ENCODE data around the gene LRMDA.

Gene LRMDA

DNA sequence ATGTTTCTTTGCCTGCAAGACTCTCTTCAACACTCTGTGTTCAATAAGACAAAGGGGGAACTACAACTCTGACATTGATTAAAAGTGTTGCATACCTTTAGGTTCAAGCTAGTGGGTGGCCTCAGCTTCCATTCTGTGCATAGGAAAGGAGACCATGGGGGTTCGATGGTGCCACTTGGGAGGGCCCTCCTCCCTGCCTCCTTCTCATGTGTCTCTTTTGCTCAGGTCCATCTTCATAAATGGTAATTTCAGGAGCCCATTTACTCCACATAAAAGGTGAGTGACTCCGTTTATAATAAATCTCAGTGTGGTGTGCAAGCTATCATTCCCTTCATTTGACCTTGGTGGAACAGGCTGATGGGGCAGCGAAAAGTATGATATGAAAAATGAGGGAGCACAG is 285.1 kb downstream of the LRMDA start:
- no peak for DNase-seq (ENCODE audit: low spot score)

DNA sequence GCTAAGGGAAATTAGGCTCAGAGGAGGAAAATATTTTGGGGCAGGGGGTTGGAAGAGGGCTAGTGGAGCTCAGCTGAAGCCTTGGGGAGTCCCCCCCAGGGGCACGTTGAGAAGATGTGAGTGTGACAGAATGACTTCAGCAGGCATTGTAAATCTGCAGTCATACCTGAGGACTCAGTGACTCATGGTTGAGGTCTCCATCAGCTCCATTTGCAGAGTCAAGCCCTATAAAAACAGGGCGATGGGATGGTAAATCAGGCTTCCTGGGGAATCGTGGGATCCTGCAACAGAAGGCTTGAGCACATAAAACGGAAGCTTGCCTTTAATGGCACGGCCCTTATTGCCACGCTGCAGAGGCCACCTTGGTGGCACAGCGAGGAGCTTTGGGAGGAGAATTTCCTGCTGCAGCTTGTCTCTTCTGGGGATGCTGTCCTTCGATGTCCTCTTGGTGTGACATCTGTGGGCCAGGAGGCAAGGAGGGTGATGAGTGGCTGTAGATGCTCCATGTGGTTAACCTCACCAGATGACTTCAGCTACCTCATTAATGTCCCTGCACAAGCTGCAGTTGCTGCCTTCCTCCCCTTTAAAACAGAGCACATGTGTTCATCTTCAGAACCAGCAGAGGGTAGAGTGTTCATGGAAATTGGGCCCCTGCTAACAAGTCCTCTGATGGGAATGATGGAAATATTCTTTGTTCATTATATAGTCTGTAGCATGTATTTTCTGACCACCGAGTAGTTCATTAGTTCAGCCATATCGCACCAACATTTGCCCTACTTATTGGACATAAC is 285.9 kb downstream of the LRMDA start:
- no peak for DNase-seq (ENCODE audit: low spot score)

DNA sequence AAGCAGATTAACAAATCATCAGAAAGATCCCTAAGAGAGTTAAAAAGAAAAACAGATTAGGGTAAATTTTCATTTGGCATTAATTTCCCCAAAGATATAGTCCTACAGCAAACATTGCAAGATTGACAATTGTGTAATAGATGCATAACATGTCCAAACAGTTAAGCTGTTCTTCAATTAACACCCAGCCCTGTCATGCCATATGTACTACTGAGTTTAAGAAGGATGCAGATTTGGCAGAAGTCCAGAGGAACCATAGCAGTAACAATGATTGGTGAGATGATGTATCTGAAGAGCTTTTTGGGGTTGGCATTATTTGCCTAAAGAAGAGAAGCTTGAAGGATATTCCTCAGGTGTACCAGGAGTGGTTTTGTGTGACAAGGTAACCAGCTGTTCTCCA is 287.6 kb downstream of the LRMDA start:
- no peak for DNase-seq (ENCODE audit: low spot score)

DNA sequence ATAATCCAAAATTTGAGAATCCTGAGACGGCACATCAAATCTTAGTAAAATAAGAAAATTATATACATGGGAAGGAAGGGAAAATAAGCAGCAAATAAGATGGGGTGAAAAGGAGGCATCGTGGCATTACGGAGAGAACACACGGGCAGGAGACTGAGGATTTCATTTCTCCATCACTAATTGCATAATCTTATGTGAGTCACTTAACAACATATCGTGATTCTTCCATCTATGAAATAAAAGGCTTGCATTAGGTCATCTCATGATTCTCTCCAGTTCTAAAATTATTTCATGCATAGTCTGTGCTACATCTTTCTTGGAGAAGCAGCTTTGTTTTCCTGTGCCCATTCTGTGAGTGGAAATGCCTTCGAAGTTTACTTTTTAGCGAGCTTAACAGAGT is 288.7 kb downstream of the LRMDA start:
- no peak for DNase-seq (ENCODE audit: low spot score)

DNA sequence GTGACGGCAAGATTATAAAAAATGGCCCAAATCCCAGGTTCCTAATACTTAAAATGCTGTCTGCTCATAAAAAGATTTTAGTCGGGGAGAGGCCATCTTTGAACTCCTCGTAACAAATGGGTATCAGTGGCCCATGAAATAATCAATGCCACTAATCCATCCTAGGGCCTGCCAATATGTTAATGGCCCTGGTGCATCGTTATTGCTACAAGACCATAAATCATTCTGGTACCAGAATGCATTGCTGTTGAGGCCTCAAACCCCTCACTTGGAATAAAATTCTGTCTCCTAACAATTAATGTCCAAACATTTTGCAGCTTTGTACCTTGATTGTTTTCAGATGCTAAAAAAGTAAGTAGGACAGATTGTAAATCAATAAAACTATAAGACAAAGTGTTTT is 290.6 kb downstream of the LRMDA start:
- DNase-seq (ENCODE audit: low spot score): no peak

DNA sequence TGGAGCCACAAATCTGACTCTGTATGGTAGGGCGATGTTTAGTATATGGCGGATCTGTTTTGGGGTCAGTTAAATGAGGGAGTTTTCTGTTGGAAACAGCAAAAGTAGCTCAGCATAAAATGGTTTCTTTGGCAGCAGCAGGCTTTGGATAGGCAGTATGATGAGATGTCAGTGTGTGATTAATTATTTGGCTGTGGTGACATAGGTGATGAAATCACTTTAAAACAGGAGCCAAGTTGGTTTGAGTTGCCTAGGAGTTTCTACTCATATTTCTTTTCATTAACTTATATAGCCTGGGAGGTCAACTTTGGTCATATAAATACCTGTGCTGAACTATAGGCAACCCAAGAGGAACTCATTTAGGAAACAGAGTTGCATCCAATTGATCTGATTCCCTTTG is 291.2 kb downstream of the LRMDA start:
- no peak for DNase-seq (ENCODE audit: low spot score)

DNA sequence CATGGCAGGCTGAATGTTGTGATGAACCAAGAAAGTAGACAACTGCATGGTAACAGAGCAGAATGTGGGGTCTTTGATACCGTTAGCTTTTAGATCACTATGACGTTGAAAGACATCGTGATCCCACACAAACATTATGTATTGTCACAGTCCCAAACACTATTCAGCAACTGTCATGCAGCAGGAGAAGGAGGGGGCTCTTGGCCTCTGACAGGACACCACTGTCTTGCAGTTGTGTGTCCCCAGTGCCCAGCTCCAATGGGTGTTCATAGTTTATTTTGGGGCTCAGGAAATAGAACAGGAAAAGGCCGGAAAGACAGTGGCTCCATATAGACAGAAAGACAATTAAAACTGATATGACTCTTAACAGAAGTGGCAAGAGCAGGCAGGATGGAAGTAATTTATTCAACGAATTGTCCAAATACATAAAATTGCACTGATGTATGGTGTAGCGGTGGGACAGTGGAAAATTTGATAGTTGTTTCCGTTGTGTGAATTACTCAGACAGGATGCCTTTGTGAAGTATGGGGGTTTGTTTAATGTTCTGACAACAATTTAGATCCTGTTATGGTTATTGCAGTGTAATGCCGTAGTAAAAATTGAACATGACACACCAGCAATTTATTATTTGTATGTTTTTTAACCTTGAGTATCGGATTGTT is 292.0 kb downstream of the LRMDA start:
- DNase-seq (ENCODE audit: low spot score): no peak

DNA sequence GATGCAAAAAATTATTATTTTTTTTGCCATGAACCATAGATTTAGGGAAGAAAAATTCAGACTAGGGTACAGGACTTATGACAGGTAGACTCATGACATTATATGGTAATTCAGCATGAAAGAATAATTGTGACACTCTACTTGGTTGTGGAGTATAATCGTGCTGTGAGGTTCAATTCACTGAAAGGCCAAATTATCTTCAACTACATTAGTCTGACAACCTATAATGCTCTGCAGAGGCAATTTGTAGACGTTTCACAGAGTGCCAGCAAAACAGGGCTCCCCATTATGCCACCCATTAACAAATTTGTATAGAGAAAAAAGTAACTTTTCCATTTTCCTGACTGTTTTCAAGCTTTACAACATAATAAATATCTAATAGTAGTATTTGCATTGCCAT is 292.6 kb downstream of the LRMDA start:
- no peak for DNase-seq (ENCODE audit: low spot score)

DNA sequence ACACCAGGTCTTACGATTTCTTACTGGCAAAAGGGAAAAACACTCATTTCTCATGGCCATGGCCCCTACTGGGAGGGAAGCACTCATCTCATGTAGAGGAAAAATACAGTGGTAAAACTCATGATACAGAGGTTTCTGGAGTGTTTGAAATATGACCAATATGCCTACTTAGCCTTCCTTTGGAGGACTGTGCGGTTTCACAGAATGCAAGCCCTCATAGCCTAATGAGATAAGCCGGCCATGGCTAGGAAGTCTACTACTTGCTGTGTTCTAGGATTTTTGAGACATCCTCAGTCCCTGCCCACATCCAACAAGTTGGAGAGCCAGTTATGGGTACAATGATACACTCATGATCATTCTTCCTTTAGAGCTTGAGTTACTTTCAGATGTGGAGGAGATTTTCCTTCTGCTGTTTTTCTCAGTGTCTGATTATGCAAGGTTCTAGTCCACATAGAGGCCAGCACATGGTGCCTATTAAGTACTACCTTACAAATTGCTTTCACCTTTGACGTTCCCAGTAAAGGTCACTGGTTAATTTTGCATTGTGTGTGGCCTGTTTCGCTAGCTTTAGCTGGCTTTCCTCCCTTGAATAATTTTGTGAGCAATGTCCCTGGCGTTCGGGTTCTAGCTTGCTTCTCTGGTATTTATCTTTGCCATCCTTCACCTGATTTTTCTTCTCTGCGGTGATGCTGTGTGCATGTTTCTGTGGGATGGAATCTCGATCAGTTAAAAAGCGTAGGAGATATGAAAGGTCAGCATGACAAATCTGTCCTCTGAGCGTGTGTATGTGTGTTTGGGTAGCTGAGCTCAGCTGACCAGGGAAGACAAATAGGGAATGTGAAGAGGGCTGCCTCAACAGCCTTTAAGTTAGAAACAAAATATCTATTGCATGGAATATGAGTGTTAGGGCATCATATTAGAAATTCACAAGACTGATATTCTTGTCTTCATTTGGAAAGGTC is 295.4 kb downstream of the LRMDA start:
- DNase-seq (ENCODE audit: low spot score): no peak

DNA sequence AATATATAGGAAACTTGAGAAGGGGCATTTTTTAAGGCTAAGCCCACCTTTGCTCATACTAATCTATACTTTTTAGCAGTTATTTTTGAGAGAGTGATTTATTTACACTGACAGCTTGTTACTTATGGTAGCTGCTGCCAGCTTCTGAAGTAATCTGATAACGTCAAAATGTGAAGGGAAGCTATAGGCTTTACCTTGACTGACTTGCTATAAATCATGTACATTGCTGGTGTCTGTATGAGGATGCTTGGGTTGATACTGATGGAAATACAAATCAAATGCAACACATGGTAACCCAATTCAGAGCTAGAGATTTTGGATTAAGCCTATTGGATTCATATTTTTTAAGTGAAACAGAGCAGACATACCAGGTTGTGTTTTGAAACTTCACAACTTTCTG is 299.4 kb downstream of the LRMDA start:
- no peak for DNase-seq (ENCODE audit: low spot score)

DNA sequence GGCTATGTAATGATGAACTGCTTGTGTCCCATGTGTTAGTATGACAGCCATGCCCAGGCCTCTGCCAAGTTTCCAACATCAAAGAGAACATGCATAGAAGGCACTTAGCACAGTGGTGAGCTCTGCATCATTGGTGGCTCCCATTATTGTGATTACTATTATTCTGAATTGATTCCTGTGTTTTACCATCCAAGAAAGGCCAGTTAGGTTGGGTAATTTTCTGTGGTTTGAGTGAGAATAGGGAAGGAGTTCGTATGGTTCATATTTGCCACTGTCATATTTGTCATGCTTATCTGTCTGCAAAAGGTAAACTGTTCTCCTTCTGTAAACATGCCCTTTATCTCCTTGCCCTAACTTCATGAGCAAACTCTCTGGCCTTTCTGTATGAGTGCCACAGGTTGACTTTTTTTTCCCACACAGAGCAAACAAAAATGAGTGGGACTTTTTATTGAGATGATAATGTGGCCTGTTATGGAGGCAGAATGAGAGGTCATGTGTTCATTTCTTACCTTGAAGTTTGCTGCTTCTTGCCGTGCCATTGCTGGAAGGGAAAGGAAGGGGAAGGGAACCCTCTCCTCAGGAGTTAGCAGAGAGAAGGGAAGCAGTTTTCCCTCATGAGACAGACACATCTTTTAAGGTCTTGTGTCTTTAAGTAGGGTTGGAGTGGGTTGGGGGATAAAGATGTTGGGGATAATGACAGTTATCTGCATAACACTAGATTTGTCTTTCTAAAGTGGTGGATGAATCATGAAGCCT is 301.9 kb downstream of the LRMDA start:
- no peak for DNase-seq (ENCODE audit: low spot score)

DNA sequence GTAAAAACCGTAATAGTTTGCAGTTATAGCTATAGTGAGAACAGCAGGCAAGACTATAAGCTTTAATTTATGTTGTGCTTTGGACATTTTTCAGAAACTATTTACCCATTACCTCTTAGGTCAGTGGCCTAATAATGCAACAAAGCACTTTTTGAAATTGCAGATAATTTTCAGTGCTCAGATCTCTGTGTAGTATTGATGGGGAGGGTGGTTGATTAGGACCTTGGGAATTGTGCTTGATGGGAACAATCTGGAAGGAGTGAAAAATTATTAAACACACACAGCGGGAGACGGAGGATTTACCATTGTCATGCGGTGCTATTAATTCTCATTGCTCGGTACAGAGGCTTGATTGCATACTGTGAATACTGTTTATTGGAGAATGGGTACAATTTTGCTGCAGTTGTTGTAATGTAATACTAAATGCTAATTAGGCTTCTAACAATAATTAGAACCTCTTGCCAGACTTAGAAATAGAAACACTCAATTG is 304.8 kb downstream of the LRMDA start:
- DNase-seq (ENCODE audit: low spot score): no peak

DNA sequence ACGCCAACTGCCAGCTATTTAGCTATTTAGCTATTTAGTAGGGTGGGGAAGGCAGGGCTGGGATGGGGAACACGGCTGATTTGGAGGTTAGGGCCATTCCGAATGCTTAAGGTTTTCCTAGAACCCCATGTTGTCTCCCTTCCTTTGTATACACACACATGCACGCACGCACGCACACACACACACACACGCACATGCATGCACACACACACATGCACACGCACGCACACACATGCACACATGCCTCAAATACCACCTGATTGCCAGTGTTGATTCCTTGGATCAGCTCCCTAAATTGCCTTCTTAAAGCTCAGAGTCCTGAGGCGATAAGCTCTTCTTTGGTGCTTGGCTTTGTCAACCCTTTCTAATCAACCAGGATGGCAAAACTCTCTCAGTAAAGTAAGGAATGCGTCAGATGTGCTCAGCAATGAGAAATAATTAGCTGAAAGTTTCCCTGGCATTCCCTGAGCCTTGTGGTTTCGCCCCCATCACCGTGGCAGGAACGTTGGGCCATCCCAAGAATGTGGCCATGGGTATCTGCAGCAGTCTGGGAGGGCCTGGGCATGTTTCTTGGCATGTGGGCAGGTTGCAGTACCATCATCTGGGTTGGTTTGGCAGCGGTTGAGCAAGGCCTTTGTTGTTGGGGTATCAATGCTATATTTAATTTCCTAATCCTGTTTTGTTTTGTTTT is 305.6 kb downstream of the LRMDA start:
- DNase-seq (ENCODE audit: low spot score): no peak

DNA sequence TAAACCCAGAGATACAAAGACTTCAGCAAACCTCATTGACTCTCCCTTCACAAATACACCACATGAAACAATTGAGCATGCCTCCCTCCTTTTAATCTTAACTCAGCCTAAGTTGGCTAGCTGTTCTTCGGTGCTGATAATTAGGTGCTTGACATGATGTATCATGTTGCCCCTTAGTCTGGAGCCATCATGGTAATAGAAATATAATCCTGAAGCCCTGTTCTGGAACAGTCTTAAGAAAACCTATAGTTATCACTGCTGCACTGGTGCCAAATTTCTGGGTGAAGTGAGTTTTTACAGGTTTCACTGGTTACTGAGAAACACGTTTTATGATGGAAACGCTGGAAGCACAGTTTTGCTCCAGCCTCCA is 306.1 kb downstream of the LRMDA start:
- no peak for DNase-seq (ENCODE audit: low spot score)

DNA sequence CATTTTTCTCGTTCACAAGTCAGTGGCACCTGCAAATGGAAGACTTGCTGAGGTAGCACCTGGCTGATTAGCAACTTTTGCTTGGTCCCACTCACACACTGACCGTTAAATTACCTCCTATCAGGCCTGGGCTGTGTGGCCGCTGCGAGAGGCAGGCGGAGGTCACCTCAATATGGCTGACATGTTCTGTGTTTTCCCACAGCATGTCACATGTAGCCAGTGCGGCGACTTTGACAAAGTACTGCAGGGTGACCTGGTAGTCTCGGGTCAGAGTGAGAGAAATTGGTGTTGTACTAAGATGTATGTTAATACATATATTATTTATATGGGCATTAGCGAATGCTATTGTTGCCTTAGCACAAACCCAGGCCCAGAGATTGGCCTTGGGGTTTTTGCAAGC is 307.5 kb downstream of the LRMDA start:
- DNase-seq (ENCODE audit: low spot score): no peak

DNA sequence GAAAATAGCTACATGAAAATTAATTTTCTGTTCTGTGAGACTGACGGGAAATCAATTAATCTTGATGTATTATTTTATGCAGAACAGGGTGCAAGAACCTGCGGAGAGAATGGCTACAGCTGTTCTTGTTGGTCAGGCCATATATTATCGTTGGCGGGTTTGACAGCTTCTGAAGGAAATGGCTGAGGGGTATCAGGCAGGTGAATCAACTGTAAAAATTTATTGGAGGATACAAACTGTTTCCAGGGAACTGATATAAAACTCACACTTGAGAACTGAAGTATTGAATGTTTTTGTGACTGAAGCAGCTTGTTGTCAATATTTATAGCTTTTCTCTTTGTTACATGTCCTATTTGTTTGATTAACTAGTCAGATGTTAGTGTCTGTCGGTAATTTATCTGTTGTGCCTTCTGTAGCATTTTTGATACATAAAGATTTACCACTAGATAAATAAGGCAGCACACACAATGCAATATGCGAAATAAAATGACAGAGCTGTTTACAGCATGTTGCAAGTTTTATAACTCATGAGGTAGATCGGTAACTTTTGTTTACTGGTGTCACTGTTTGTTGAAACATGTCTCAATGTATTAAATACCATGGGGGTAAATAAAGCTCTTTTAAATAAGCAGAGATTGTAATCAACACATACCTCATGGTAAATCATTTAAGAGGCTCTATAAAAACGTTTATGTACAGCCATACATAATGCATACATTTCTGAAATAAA is 308.2 kb downstream of the LRMDA start:
- DNase-seq (ENCODE audit: low spot score): no peak

DNA sequence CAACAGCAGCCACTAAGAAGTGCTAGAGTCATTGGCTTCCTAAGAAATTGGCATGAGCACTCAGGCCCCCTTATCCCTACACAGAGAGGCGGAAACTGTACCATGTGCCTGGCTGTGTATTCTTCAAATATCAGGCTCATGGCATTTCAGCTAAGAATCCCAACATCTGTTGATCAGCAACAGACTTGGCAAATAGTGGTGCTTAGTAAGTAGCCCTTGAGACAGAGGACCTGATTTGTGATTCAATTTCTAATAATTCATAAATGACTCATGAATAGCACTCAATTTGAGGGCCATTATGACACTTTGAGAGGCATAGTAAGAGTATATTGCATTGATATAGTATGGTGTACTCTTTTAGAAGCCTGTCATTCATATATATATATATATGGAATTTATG is 309.1 kb downstream of the LRMDA start:
- DNase-seq (ENCODE audit: low spot score): no peak

DNA sequence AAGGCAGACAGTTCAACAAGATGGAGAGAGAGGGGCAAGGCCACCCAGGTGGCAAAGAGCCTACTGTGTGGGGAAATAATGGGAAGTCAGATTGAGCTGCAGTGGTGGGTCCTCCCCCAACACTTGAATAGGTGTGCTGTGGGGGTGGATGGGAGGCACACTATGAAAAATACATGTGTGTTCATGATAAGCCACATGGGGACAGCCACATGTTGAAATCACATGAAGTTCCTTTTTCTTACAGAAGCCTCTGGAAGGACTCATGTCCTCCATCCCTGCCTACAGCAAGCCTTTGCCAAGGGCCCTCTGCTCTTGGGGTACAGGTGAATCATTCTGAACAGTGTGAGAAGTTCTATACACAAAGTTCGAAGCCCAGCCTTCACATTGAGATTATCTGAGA is 310.9 kb downstream of the LRMDA start:
- no peak for DNase-seq (ENCODE audit: low spot score)

DNA sequence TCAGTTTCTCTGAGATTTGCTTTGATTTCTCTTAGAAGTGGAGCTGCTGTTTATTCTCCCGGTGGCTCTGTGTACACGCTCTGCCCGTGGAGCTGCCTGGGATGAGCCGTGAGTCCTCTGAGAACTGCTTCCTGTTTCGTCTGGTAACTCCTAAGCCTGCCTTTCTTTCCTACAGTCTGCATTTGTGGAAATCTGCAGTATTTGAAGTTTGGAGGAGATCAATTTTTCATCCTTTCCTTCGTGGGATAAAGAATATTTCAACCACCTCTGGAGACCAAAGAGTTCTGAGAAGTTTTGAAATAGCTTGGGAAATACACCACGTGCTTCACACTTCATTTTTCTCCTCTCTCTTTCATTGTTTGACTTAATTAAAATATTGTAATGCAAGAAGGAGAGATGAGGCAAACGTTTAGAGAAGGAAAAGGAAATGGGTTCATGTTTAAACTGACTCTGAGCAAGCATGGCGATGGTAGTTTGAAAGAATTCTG is 311.9 kb downstream of the LRMDA start:
- DNase-seq (ENCODE audit: low spot score): no peak

DNA sequence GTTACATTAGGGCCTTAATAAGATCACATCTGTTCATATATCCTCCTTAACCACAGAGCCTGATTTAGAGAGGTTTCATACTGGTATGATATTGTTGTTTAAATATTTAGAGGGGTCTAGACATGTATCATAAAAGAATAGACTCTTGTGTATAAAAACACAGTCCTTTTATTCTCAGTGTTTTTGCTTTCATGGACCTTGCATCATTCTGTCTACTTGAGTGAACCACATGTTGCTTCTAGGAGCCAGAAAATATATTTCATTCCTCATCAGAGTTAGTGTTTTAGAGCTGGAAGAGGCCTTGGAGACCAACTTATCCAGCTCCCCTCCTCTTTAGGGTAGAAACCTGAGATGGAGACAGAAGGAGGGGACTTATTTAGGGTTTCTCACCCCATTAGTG is 312.8 kb downstream of the LRMDA start:
- no peak for DNase-seq (ENCODE audit: low spot score)

Data from ecto neural progenitor cell (in vitro differentiated cells).